HEK293 (cell line): ENCODE data around the gene PRTN3.
A peak's percentile ranks its signal among the peaks of the same experiment; 100 is the strongest.

Experiments
- CTCF ChIP-seq: fragments of 450-650 bp; formaldehyde crosslinking; IDR thresholded peaks from 2 replicates; pipeline ENCODE4 v1.5.1; 2016; ENCODE audit warnings: missing biosample characterization, missing genetic modification characterization
- KLF10 ChIP-seq: fragments of 450-650 bp; IDR thresholded peaks from 2 replicates; pipeline ENCODE4 v1.5.1; 2018; ENCODE audit warnings: missing biosample characterization, mild to moderate bottlenecking, missing genetic modification characterization
- KLF9 ChIP-seq: fragments of 450-650 bp; formaldehyde crosslinking; IDR thresholded peaks from 2 replicates; pipeline ENCODE4 v1.5.1; 2016; ENCODE audit warnings: missing biosample characterization, missing genetic modification characterization, low read depth
- SALL2 ChIP-seq: fragments of 450-650 bp; formaldehyde crosslinking; IDR thresholded peaks from 2 replicates; pipeline ENCODE4 v1.5.0; 2017; ENCODE audit warnings: missing biosample characterization, mild to moderate bottlenecking, missing genetic modification characterization, borderline replicate concordance
- SETDB1 ChIP-seq: IDR thresholded peaks from one replicate; pipeline ENCODE4 v1.6.1; 2017; ENCODE audit warnings: mild to moderate bottlenecking, low read length, moderate library complexity, mixed read lengths; ENCODE audit not compliant: insufficient read length
- ZBTB44 ChIP-seq: fragments of 450-650 bp; IDR thresholded peaks from 2 replicates; pipeline ENCODE4 v1.5.1; 2018; ENCODE audit warnings: missing biosample characterization, mild to moderate bottlenecking, missing genetic modification characterization
- ZBTB7A ChIP-seq: fragments of 450-650 bp; formaldehyde crosslinking; IDR thresholded peaks from 2 replicates; pipeline ENCODE4 v1.5.1; 2016; ENCODE audit warnings: low read depth, missing biosample characterization, missing genetic modification characterization
- ZNF138 ChIP-seq: fragments of 450-650 bp; formaldehyde crosslinking; IDR thresholded peaks from 2 replicates; pipeline ENCODE4 v1.5.1; 2016; ENCODE audit warnings: missing biosample characterization, missing genetic modification characterization, borderline replicate concordance
- ZNF341 ChIP-seq: fragments of 450-650 bp; formaldehyde crosslinking; IDR thresholded peaks from 2 replicates; pipeline ENCODE4; 2016; ENCODE audit warnings: low read depth, missing biosample characterization, missing genetic modification characterization
- ZNF37A ChIP-seq: fragments of 450-650 bp; IDR thresholded peaks from 2 replicates; pipeline ENCODE4 v1.5.1; 2018; ENCODE audit warnings: missing biosample characterization, missing genetic modification characterization
- ZNF530 ChIP-seq: fragments of 450-650 bp; formaldehyde crosslinking; IDR thresholded peaks from 2 replicates; pipeline ENCODE4 v1.5.1; 2016; ENCODE audit warnings: low read depth, missing biosample characterization, missing genetic modification characterization
- TF ChIP-seq, protein P1 (sequence below): fragments of 450-650 bp; formaldehyde crosslinking; IDR thresholded peaks from 2 replicates; pipeline ENCODE4 v1.5.1; 2016; ENCODE audit warnings: missing biosample characterization, missing genetic modification characterization, low read depth

DNA sequence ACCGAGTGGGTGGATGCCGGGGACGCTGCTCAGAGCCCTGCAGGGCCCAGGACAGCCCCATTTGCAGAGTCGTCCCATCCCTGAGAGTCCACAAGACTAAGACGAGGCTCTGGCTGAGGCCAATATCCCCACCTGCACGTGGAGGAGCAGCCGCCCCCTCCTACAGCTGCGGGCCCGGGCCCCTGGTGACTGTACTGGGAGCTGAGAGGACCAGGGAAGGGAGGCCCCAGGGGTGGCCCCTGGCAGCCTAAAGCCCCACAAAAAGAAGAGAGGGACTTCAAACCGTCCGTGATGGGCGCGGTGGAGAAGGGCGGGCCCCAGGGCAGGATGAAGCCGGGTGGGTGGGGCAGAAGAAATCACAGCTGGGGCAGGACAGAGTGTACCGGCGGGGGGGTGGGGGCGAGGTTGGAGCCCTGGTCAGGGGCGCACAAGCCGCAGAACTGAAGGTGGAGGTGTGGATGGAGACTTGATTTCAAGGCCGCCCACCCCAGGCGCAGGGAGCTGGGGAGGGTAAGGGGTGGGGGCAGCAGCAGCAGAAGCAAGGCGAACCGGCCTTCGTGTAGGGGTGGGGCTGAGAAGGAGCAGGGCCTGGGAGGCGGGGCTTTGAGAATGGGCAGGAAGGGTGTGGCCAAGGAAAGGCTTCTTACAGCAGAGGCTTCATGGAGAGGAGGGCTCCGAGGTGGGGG is 31.6 kb downstream of the PRTN3 start:
- TF ChIP-seq SALL2 (no peak), CTCF (tag by site-specific recombination) (no peak), ZNF37A (no peak), SETDB1 (no peak), ZBTB7A (no peak), ZBTB44 (tag by site-specific recombination) (no peak), ZNF530 (tag by site-specific recombination) (no peak), ZNF341 (tag by site-specific recombination) (no peak), ZNF138 (tag by site-specific recombination) (no peak), KLF9 (tag by site-specific recombination) (peak; percentile 72), KLF10 (tag by site-specific recombination) (no peak)
- TF ChIP-seq, protein P1, sequence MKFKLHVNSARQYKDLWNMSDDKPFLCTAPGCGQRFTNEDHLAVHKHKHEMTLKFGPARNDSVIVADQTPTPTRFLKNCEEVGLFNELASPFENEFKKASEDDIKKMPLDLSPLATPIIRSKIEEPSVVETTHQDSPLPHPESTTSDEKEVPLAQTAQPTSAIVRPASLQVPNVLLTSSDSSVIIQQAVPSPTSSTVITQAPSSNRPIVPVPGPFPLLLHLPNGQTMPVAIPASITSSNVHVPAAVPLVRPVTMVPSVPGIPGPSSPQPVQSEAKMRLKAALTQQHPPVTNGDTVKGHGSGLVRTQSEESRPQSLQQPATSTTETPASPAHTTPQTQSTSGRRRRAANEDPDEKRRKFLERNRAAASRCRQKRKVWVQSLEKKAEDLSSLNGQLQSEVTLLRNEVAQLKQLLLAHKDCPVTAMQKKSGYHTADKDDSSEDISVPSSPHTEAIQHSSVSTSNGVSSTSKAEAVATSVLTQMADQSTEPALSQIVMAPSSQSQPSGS (tag by site-specific recombination), result no peak
